Testis (tissue), 2 donors: Measurements from ENCODE around the gene PAK6.

Source experiments
- CTCF ChIP-seq, 3 experiments: fragments of 450-650 bp in 2 of 3; fragments of 200-600 bp in 1 of 3; sonication (generic) in 1 of 3; IDR thresholded peaks; one replicate each; pipeline ENCODE4 v1.5.1; 2016 to 2019; ENCODE audit warnings: antibody characterized with exemption in 3 of 3, mild to moderate bottlenecking in 2 of 3, moderate library complexity in 1 of 3
- POLR2A ChIP-seq: fragments of 450-650 bp; IDR thresholded peaks from one replicate; pipeline ENCODE4 v1.6.1; 2017; ENCODE audit warnings: antibody characterized with exemption, mild to moderate bottlenecking, moderate library complexity

GRCh38 chr15:40283615-40284300 lies 44.9 kb downstream of the PAK6 start:
- no peak for TF ChIP-seq POLR2A
- no peak for TF ChIP-seq CTCF (IDR thresholded peaks at IDR 0.05)
